NT2/D1 (cell line): Measurements from ENCODE around the gene VRK1.

Experiments used
- SUZ12 ChIP-seq: IDR thresholded peaks from 2 replicates; pipeline ENCODE4 v1.6.1; 2011; ENCODE audit not compliant: insufficient read length, insufficient read depth; ENCODE audit errors: extremely low read depth
- YY1 ChIP-seq: IDR thresholded peaks from 2 replicates; pipeline ENCODE4 v1.6.1; 2011; ENCODE audit not compliant: insufficient read length, insufficient read depth
- ZNF274 ChIP-seq: IDR thresholded peaks from 2 replicates; pipeline ENCODE4 v1.6.1; 2011; ENCODE audit warnings: mild to moderate bottlenecking, low read depth, low read length

GRCh38 chr14:96790186-96790585 lies 7.0 kb upstream of the VRK1 start:
- TF ChIP-seq ZNF274 (no peak), SUZ12 (no peak), YY1 (no peak)
